ENCODE data around the gene ERG. TPM values are rescaled to one million over a fixed set of nuclear protein-coding genes. Genes with fewer than 3 reads are reported as not detected.
A peak's percentile ranks its signal among the peaks of the same experiment; 100 is the strongest.

ERG gene
- polyA plus RNA-seq, 1 of the 3 experiments (the other 2 are of a cell fraction): not detected

DNA sequence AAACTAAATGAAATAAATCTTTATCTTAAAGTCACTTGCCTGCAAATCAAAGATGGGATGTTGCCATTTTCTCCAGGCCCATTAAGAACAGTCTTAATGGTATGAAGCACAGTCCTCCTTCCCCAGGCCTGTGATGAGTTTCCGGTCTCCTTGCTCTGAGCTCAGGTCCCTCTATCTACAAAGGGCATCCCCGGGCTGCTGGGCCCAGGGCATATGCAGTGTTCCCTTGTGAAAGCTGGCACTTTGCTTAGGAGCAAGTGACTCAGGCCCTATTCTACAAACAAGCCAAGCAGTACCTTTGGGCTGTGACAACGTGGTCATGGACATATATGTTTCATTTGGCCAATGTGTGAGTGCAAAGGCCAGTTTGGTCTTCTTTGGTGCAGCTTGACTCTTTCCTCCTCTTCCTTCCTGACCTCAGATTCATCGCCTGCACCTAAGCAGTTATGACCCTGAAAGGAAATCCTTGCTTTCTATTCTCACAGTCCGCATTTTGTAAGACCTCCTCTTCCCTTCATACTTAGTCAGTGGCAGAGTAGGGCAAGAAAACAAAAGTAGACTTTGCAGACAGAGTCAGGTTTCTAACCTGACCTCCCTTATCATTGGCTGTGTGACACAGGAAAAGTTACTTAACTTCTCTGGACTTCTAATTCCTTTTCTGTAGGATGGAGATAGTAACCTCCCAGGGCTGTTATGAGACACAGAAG lies 109.5 kb downstream of the ERG start:
- POLR2A ChIA-PET: no interaction called here
- WGBS (ENCODE audit: low lambda C conversion rate): 94% methylated on average over 3 of the region's 5 CpGs
- DNase-seq: no peak

More for the DNA sequence above, 109.5 kb downstream of the ERG start:
- no peak overlapping the region for H3K4me3 ChIP-seq (ENCODE audit: low read depth in 2 of 2, low read length in 1 of 2)
- H4K20me1 ChIP-seq (ENCODE audit: insufficient read depth): no peaks in the 10 kb centered on the region
- TF ChIP-seq RFX5 (IDR thresholded peaks at IDR 0.05; ENCODE audit: low read length): no peak
- TF ChIP-seq, protein P1, sequence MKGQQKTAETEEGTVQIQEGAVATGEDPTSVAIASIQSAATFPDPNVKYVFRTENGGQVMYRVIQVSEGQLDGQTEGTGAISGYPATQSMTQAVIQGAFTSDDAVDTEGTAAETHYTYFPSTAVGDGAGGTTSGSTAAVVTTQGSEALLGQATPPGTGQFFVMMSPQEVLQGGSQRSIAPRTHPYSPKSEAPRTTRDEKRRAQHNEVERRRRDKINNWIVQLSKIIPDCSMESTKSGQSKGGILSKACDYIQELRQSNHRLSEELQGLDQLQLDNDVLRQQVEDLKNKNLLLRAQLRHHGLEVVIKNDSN (IDR thresholded peaks at IDR 0.05; ENCODE audit: borderline replicate concordance, low read depth): no peak
- TF ChIP-seq NFIC (IDR thresholded peaks at IDR 0.05; ENCODE audit: borderline replicate concordance): no peak
- TF ChIP-seq GABPA (IDR thresholded peaks at IDR 0.05; ENCODE audit: low read depth): no peak
- TF ChIP-seq SIN3A (IDR thresholded peaks at IDR 0.05; ENCODE audit: borderline replicate concordance, low read depth, low read length): no peak
- TF ChIP-seq, protein P2, sequence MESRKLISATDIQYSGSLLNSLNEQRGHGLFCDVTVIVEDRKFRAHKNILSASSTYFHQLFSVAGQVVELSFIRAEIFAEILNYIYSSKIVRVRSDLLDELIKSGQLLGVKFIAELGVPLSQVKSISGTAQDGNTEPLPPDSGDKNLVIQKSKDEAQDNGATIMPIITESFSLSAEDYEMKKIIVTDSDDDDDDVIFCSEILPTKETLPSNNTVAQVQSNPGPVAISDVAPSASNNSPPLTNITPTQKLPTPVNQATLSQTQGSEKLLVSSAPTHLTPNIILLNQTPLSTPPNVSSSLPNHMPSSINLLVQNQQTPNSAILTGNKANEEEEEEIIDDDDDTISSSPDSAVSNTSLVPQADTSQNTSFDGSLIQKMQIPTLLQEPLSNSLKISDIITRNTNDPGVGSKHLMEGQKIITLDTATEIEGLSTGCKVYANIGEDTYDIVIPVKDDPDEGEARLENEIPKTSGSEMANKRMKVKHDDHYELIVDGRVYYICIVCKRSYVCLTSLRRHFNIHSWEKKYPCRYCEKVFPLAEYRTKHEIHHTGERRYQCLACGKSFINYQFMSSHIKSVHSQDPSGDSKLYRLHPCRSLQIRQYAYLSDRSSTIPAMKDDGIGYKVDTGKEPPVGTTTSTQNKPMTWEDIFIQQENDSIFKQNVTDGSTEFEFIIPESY (IDR thresholded peaks at IDR 0.05; ENCODE audit: borderline replicate concordance, low read depth): no peak
- no peak for TF ChIP-seq TEAD4 (IDR thresholded peaks at IDR 0.05; ENCODE audit: borderline replicate concordance, insufficient read depth)
- no peak for TF ChIP-seq EP300 (IDR thresholded peaks at IDR 0.05; ENCODE audit: borderline replicate concordance in 1 of 2, low read depth in 1 of 2, low read length in 1 of 2)
- TF ChIP-seq JUND (IDR thresholded peaks at IDR 0.05): no peak
- TF ChIP-seq, protein P3, sequence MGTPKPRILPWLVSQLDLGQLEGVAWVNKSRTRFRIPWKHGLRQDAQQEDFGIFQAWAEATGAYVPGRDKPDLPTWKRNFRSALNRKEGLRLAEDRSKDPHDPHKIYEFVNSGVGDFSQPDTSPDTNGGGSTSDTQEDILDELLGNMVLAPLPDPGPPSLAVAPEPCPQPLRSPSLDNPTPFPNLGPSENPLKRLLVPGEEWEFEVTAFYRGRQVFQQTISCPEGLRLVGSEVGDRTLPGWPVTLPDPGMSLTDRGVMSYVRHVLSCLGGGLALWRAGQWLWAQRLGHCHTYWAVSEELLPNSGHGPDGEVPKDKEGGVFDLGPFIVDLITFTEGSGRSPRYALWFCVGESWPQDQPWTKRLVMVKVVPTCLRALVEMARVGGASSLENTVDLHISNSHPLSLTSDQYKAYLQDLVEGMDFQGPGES (IDR thresholded peaks at IDR 0.05; ENCODE audit: low read depth, low read length): no peak
- TF ChIP-seq SMC3 (IDR thresholded peaks at IDR 0.05; ENCODE audit: low read depth, low read length): no peak
- no peak for TF ChIP-seq NRF1 (IDR thresholded peaks at IDR 0.05; ENCODE audit: low read depth, low read length)
- no peak for TF ChIP-seq TAF1 (IDR thresholded peaks at IDR 0.05; ENCODE audit: borderline replicate concordance, low read depth, low read length)
- TF ChIP-seq FOXM1 (IDR thresholded peaks at IDR 0.05; ENCODE audit: low read depth): no peak
- no peak for TF ChIP-seq YY1 (IDR thresholded peaks at IDR 0.05; ENCODE audit: low read depth)
- TF ChIP-seq, protein P4, sequence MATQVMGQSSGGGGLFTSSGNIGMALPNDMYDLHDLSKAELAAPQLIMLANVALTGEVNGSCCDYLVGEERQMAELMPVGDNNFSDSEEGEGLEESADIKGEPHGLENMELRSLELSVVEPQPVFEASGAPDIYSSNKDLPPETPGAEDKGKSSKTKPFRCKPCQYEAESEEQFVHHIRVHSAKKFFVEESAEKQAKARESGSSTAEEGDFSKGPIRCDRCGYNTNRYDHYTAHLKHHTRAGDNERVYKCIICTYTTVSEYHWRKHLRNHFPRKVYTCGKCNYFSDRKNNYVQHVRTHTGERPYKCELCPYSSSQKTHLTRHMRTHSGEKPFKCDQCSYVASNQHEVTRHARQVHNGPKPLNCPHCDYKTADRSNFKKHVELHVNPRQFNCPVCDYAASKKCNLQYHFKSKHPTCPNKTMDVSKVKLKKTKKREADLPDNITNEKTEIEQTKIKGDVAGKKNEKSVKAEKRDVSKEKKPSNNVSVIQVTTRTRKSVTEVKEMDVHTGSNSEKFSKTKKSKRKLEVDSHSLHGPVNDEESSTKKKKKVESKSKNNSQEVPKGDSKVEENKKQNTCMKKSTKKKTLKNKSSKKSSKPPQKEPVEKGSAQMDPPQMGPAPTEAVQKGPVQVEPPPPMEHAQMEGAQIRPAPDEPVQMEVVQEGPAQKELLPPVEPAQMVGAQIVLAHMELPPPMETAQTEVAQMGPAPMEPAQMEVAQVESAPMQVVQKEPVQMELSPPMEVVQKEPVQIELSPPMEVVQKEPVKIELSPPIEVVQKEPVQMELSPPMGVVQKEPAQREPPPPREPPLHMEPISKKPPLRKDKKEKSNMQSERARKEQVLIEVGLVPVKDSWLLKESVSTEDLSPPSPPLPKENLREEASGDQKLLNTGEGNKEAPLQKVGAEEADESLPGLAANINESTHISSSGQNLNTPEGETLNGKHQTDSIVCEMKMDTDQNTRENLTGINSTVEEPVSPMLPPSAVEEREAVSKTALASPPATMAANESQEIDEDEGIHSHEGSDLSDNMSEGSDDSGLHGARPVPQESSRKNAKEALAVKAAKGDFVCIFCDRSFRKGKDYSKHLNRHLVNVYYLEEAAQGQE (IDR thresholded peaks at IDR 0.05; ENCODE audit: low read depth, low read length): no peak
- H3K9me2 ChIP-seq: no peaks in the 10 kb centered on the region
- H3K79me2 ChIP-seq (ENCODE audit: insufficient read depth): no peaks in the 10 kb centered on the region
- H3K9me3 ChIP-seq: no peaks in the 10 kb centered on the region
- CTCF ChIA-PET: no interaction called here
- H3F3A ChIP-seq (replicated peaks; ENCODE audit: insufficient read depth): no peaks in the 10 kb centered on the region
- H3K9ac ChIP-seq: no peak overlapping the region
- H3K27ac ChIP-seq (ENCODE audit: low read depth in 2 of 2, low read length in 1 of 2): peak overlapping the region in 1 of 2 experiments; percentile 4; a peak in 1 of 4 replicates
- no peaks in the 10 kb centered on the region; a peak in 2 of 4 replicates for H3K4me1 ChIP-seq (ENCODE audit: control insufficient read depth in 1 of 2, insufficient read depth in 2 of 2, low read depth in 1 of 2, low read length in 1 of 2)
- no peaks in the 10 kb centered on the region for H3K36me3 ChIP-seq (replicated peaks in 1 of 2; ENCODE audit: control insufficient read depth in 1 of 2, insufficient read depth in 2 of 2, low read length in 1 of 2)
- no peaks in the 10 kb centered on the region for H3K27me3 ChIP-seq (ENCODE audit: insufficient read depth)
- H2AFZ ChIP-seq (ENCODE audit: low read depth): no peak overlapping the region
- H3K4me2 ChIP-seq: no peak overlapping the region
